ENCODE data around the gene NME4.
"Not testable (repeated sequence)": the region's sequence is repeated elsewhere in the genome, so short reads cannot be mapped to it uniquely, and the experiment has no call there.

Gene NME4

GRCh38 chr16:397135-397661 is at the start of gene NME4:
Gene NME4, plus strand, starts transcription at chr16:397199. Its CDS starts 24 bp downstream, at chr16:397223.
- DNase-seq (ENCODE audit: low spot score), result no peak

- DNase-seq (ENCODE audit: low spot score), result no peak
Observed at GRCh38 chr16:347203-347602, 49.8 kb upstream of the NME4 start.

GRCh38 chr16:348495-348894 is 48.5 kb upstream of the NME4 start:
- DNase-seq (ENCODE audit: low spot score), result not testable (repeated sequence)

GRCh38 chr16:349211-349610 is 47.8 kb upstream of the NME4 start:
- DNase-seq (ENCODE audit: low spot score), result no peak

GRCh38 chr16:350203-350602 is 46.8 kb upstream of the NME4 start:
- no peak for DNase-seq (ENCODE audit: low spot score)

GRCh38 chr16:351804-352520 is 45.0 kb upstream of the NME4 start:
- no peak for DNase-seq (ENCODE audit: low spot score)

GRCh38 chr16:352547-353403 is 44.2 kb upstream of the NME4 start, which contains the start of gene AXIN1:
Gene AXIN1, minus strand, starts transcription at chr16:352723. Its CDS starts 5,698 bp downstream, at chr16:347025.
- peak; percentile 85 for DNase-seq (ENCODE audit: low spot score)

- DNase-seq (ENCODE audit: low spot score), result no peak
Observed at GRCh38 chr16:353404-354290, 43.4 kb upstream of the NME4 start.

- no peak for DNase-seq (ENCODE audit: low spot score)
Observed at GRCh38 chr16:354291-354881, 42.6 kb upstream of the NME4 start.

- DNase-seq (ENCODE audit: low spot score), result no peak
Observed at GRCh38 chr16:354971-355461, 42.0 kb upstream of the NME4 start.

- DNase-seq (ENCODE audit: low spot score), result no peak
Observed at GRCh38 chr16:356741-357140, 40.3 kb upstream of the NME4 start.

GRCh38 chr16:359067-359763 is 37.8 kb upstream of the NME4 start:
- DNase-seq (ENCODE audit: low spot score), result no peak

- DNase-seq (ENCODE audit: low spot score), result no peak
Observed at GRCh38 chr16:359871-360697, 36.9 kb upstream of the NME4 start.

GRCh38 chr16:360698-361336 is 36.2 kb upstream of the NME4 start:
- no peak for DNase-seq (ENCODE audit: low spot score)

- no peak for DNase-seq (ENCODE audit: low spot score)
Observed at GRCh38 chr16:361341-361871, 35.6 kb upstream of the NME4 start.

- DNase-seq (ENCODE audit: low spot score), result peak; percentile 70
Observed at GRCh38 chr16:361872-362701, 34.9 kb upstream of the NME4 start.

GRCh38 chr16:362702-362999 is 34.3 kb upstream of the NME4 start:
- DNase-seq (ENCODE audit: low spot score), result not testable (repeated sequence)

GRCh38 chr16:363110-363765 is 33.8 kb upstream of the NME4 start:
- no peak for DNase-seq (ENCODE audit: low spot score)
